ENCODE data around the gene BEST2.

BEST2 gene

DNA sequence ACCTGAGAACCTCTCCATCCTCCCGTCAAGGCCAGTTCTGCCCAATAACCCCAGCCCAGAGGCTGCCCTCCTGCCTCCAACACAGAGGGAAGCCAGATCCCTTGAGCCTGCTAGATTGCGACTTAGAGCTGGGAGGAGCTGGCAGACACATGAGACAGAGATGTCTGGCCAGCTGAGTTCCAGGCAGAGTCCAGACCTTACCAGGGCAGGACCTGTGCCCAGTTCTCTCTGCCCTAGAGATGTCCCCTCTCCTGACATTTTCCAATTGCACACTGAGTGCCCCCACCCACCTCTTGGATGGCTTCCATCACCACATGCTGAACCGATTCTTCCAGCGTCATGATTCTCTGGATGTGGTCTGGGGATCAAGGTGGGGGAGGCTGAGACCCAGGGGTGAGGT, 20.7 kb downstream of the BEST2 start:
- no peaks in the 10 kb centered on the region for H3K36me3 Mint-ChIP-seq (ENCODE audit: low read depth)
- peaks cover 5% of the 10 kb centered on the region for H3K4me1 Mint-ChIP-seq (ENCODE audit: low read depth)
- H3K4me3 Mint-ChIP-seq, result no peak overlapping the region
- no peaks in the 10 kb centered on the region for H3K27me3 Mint-ChIP-seq (ENCODE audit: low read depth)
- no peaks in the 10 kb centered on the region for H3K9me3 Mint-ChIP-seq
- H3K27ac Mint-ChIP-seq, result no peak overlapping the region

DNA sequence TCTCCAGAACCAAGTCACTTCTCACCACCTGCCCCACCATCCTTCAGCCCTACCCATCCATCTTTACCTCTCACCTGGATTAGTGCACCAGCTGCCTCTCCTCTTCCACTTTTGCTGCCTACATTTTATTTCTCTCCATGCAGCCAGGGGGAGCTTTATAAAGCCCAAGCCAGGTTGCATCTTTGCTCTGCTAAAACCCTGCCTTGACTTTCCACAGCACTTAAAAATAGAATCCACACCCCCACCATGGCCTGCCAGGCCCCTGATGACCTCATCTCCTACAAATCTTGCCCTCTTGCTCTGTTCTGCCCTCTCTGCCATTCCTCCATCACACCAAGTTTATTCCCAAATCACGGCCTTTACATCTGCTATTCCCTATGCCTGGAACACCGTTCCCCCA, 22.0 kb downstream of the BEST2 start:
- H3K9me3 Mint-ChIP-seq, result no peaks in the 10 kb centered on the region
- H3K36me3 Mint-ChIP-seq (ENCODE audit: low read depth), result no peaks in the 10 kb centered on the region
- no peak overlapping the region for H3K4me3 Mint-ChIP-seq
- no peaks in the 10 kb centered on the region for H3K27me3 Mint-ChIP-seq (ENCODE audit: low read depth)
- H3K27ac Mint-ChIP-seq, result no peak overlapping the region
- H3K4me1 Mint-ChIP-seq (ENCODE audit: low read depth), result peaks cover 11% of the 10 kb centered on the region

DNA sequence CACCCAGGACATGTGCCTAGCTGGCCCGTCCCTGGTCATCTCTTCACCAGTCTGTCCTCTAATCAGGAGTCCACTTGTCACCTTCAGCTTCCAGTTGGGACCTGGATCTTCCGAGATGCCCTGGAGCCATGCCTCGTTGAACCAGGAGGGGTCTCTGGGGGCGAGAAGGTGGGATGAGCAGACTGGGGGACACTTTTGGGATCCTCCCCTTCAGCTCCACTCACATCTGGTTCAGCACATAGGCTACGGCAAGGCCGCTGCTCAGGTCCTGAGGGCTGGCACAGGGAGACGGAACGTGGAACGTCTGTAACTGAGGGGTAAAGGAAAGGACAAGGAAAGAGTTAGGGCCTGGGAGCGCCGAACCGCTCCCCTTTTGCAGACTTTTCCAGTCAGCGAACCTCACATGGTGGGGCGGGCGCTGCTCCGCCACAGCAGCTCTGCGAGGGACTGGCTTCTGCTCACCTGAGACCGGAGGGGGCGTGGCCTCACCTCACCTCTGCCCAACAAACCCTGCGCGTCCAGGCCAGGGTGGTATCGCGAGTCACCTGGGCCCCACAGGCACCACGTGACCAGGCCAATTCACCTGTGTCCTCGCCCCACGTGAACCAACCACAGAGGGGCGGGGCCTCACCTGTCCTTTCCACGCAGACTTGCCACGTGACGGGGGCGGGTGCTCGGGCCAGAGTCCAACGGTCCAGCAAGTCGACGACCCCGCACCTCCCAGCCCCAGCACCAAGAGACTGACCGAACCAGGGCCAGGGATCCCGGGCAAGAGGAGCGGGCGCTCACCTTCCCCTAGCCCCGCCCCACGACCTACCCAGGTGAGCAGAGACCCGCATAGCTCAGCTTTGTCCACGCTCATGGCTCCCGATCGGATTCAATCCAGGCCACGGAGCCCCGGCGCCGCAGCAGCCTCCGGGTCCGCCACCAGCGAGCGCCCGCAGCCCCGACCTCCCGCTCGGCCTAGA, 23.3 kb downstream of the BEST2 start, which contains the start of gene HOOK2:
Gene HOOK2, minus strand, starts transcription at position 965 of the 968 bp plus-strand sequence. Its CDS starts 103 bp downstream, at position 862.
- peak within 1 kb of the TSS; percentile 72 for H3K4me3 Mint-ChIP-seq
- H3K4me1 Mint-ChIP-seq (ENCODE audit: low read depth), result peaks cover 19% of the 10 kb centered on the region
- peak within 1 kb of the TSS; percentile 82 for H3K27ac Mint-ChIP-seq
- no peaks in the 10 kb centered on the region for H3K9me3 Mint-ChIP-seq
- H3K27me3 Mint-ChIP-seq (ENCODE audit: low read depth), result no peaks in the 10 kb centered on the region
- H3K36me3 Mint-ChIP-seq (ENCODE audit: low read depth), result no peaks in the 10 kb centered on the region

DNA sequence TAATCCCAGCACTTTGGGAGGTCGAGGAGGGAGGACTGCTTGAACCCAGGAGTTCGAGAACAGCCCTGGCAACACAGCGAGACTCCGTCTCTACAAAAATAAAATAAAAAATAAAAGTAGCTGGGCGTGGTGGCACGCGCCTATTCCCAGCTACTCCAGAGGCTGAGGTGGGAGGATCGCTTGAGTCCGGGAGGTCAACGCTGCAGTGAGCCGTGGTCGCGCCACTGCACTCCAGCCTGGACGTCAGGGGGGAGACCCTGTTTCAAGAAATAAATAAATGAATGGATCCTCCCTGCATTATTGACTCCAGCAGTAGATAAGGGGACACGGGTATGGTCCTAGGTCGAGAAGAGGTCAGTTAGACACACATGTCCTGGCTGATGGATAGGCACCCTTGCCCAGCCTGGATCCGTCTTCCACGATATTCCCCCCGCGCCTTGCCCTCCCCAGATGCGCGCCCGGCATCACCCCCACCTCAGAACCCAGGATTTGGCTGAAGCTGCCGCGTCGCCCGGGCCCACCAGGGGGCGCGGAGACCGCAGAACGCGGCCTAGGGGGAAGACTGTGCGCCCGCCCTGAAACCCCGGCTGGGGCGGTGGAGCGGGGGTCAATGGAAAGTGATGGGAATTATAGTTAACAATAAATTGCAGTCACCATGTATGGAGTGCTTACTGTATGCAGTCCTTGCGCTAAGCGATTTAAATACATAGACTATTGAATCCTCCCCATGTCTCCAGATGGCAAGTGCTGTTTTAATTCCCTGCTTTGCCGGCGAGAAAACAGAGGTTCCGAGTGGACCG, 25.8 kb downstream of the BEST2 start:
- H3K9me3 Mint-ChIP-seq, result no peaks in the 10 kb centered on the region
- H3K4me3 Mint-ChIP-seq, result peak overlapping the region; percentile 82
- H3K36me3 Mint-ChIP-seq (ENCODE audit: low read depth), result no peaks in the 10 kb centered on the region
- no peaks in the 10 kb centered on the region for H3K27me3 Mint-ChIP-seq (ENCODE audit: low read depth)
- H3K4me1 Mint-ChIP-seq (ENCODE audit: low read depth), result peaks cover 28% of the 10 kb centered on the region
- peak overlapping the region; percentile 88 for H3K27ac Mint-ChIP-seq

DNA sequence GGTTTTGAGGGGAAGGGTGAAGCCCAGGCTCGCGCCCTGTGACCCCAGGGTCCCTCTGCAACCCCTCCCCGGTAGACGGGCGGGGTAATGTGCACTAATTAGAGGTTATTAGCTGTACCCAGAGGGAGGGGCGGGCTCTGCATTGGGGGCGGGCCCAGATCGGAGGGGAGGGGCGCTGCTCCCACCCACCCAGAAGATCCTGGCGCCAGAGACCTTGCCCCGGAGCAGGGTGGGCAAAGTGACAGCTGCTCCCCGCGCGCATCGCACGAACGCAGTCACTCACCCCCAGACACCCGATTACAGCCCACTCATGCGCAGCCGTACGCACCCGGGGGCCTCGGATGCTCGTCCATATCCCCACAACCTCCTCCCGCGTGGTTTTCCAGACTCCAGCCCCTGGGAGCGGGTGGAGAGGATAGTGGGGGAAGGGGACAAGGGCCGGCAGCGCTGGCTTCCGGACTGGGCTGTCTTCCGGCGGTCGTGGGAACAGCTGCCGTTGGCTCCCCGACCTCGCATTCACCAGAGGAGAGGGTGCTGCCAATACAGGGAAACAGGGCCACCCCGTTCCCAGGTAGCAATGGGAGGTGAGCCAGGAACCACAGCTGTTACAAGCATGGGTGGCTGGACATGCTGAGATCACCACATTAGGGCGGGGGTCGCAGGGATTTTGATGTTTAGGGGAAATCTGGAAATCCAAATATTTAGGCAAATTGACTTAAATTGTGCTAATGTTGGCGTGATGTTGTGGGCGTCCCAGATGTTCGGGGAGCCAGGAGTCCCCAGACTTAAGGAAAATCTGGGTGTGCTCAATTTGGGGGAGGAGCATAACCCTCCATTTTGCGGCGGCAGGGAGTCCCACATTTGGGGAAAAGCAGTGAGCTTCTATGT, 26.7 kb downstream of the BEST2 start:
- peak overlapping the region; percentile 82 for H3K4me3 Mint-ChIP-seq
- no peaks in the 10 kb centered on the region for H3K27me3 Mint-ChIP-seq (ENCODE audit: low read depth)
- no peaks in the 10 kb centered on the region for H3K36me3 Mint-ChIP-seq (ENCODE audit: low read depth)
- H3K4me1 Mint-ChIP-seq (ENCODE audit: low read depth), result peaks cover 28% of the 10 kb centered on the region
- H3K9me3 Mint-ChIP-seq, result no peaks in the 10 kb centered on the region
- H3K27ac Mint-ChIP-seq, result peak overlapping the region; percentile 88

DNA sequence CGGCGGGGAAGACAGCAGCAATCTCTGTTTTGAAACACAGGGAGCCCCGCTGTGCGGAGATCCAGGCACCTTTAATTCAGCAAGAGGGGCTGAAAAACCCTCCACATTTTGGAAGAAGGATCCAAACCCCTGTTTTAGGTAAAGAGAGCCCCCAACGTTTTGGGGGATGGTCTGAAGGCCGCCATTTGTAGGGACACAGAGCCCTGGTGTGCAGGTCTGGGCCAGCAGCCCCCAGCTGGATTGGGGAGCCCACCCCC, 27.2 kb downstream of the BEST2 start:
- Mint-ChIP-seq H3K9me3 (no peaks in the 10 kb centered on the region), H3K27ac (peak overlapping the region; percentile 88), H3K4me1 (ENCODE audit: low read depth) (peaks cover 30% of the 10 kb centered on the region), H3K27me3 (ENCODE audit: low read depth) (no peaks in the 10 kb centered on the region), H3K4me3 (peak overlapping the region; percentile 82), H3K36me3 (ENCODE audit: low read depth) (no peaks in the 10 kb centered on the region)

DNA sequence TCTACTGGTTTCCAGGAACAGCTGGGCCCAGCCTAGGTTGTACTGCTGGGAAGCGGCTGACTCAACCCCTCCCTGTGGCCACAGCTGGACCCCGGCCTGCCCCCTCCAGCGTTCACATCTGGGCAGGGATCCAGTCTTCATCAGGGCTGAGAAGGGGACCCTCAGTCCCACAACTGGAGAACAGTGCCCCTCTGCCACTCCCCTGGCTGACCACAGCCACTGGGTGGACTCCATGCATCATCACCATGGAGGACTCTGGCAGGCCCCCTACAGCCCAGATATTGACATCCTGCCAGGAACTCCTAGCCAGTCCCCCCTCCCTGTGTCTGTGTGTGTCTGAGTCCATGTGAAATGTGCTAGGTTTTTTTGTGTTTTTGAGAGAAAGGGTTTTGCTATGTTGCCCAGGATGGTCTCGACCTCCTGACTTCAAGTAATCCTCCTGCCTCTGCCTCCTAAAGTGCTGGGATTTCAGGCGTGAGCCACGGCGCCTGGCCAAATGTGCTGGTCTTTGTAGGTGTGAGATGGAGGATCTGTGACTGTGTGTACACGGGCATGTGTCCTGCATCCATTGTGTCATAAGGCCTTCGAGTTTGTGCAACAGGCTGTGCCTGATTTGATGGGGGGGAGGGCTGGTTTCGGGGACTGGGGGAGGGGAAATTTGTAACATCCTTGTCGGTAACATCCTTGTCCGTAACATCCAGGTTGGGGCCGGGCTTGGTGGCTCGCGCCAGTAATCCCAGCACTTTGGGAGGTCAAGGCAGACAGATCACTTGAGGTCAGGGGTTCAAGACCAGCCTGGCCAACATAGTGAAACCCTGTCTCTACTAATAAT, 27.8 kb downstream of the BEST2 start:
- peak overlapping the region; percentile 78 for H3K27ac Mint-ChIP-seq
- H3K27me3 Mint-ChIP-seq (ENCODE audit: low read depth), result no peaks in the 10 kb centered on the region
- H3K4me1 Mint-ChIP-seq (ENCODE audit: low read depth), result peaks cover 30% of the 10 kb centered on the region
- H3K9me3 Mint-ChIP-seq, result no peaks in the 10 kb centered on the region
- peak overlapping the region; percentile 68 for H3K4me3 Mint-ChIP-seq
- no peaks in the 10 kb centered on the region for H3K36me3 Mint-ChIP-seq (ENCODE audit: low read depth)

DNA sequence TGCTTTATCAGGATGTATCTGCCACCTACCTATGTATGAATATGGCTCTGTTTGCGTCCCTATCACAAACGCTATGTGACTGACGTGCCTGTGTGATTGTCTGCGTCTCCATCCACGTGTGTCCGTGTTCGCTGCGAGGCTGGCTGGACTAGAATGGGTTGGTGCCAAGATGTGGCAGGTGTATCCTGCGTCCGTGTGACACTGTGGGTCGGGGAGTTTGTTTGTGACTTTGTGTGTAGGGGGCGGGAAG, 30.5 kb downstream of the BEST2 start:
- Mint-ChIP-seq H3K27ac (peak overlapping the region; percentile 99), H3K4me1 (ENCODE audit: low read depth) (peaks cover 29% of the 10 kb centered on the region), H3K9me3 (no peaks in the 10 kb centered on the region), H3K4me3 (peak overlapping the region; percentile 95), H3K27me3 (ENCODE audit: low read depth) (no peaks in the 10 kb centered on the region), H3K36me3 (ENCODE audit: low read depth) (no peaks in the 10 kb centered on the region)

DNA sequence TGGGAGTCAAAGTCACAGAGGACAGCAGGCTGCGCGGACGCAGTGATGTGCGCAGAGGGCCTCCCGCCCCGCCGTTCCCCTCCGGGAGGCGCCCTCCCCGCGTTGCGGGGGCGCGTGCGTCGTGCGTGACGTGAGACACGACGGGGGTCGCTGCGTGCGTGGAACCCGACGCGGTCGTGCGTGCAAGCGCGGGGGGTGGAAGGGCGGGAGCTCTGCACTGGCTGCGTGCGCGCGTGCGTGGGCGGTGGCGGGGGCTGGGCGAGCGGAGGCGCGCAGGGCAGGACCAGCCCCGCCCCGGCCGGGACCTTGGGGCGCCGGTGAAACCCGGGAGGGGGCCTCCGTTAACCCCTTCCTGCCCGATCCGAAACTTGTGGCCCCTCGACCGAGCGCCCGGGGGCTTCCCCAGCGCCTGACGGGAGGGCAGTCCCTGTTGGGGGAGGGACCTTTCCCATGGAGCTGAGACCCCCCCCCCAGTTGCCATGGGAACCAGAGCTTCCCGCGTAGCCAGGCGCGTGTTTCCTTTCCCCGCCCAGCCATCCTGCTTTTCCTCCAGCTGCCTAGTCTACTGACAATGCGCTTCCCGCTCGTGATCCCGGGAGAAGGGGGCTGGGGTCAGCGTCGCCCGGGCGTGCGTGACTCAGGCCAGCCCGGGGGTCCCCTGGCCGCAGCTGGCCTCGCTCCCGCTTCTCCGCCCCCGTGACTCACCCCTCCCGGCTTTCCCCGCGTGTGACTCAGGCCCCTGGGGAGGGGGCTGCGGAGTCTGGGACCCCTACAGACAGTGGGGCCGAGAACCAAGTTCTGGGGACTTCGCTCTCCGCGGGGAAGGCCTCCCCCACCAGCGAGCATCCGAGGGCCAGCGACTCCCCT, 31.1 kb downstream of the BEST2 start:
- H3K4me3 Mint-ChIP-seq, result peak overlapping the region; percentile 95
- no peaks in the 10 kb centered on the region for H3K27me3 Mint-ChIP-seq (ENCODE audit: low read depth)
- no peaks in the 10 kb centered on the region for H3K9me3 Mint-ChIP-seq
- H3K36me3 Mint-ChIP-seq (ENCODE audit: low read depth), result no peaks in the 10 kb centered on the region
- peaks cover 24% of the 10 kb centered on the region for H3K4me1 Mint-ChIP-seq (ENCODE audit: low read depth)
- peak overlapping the region; percentile 99 for H3K27ac Mint-ChIP-seq

DNA sequence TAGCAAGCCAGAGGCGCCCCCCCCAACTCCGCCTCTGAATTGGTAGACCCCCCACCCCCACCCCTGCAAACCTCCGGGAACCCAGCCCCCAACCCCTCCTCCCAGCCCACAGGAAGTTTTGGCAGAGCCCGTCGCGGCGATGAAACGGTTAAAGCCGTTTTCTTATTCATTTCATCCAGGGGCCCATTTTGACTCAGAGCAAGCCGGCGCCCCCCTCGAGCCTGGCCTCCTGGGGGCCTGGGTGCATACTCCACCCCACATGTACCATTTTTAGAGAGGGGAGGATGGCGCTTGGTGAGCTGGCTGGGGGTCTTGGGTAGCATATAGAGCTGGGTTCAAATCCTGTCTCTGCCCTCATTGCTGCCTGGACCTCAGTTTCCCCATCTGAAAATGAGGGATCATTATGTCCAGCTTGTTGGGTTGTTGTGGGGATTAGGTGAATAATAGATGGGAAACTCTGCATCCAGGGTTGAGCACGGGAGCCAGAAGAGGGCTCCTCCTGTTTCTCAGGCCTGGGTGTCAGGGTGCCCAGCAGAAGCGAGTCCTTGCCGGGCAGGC, 31.8 kb downstream of the BEST2 start:
- Mint-ChIP-seq H3K36me3 (ENCODE audit: low read depth) (no peaks in the 10 kb centered on the region), H3K27ac (peak overlapping the region; percentile 86), H3K4me3 (peak overlapping the region; percentile 57), H3K27me3 (ENCODE audit: low read depth) (no peaks in the 10 kb centered on the region), H3K9me3 (no peaks in the 10 kb centered on the region), H3K4me1 (ENCODE audit: low read depth) (peaks cover 23% of the 10 kb centered on the region)

DNA sequence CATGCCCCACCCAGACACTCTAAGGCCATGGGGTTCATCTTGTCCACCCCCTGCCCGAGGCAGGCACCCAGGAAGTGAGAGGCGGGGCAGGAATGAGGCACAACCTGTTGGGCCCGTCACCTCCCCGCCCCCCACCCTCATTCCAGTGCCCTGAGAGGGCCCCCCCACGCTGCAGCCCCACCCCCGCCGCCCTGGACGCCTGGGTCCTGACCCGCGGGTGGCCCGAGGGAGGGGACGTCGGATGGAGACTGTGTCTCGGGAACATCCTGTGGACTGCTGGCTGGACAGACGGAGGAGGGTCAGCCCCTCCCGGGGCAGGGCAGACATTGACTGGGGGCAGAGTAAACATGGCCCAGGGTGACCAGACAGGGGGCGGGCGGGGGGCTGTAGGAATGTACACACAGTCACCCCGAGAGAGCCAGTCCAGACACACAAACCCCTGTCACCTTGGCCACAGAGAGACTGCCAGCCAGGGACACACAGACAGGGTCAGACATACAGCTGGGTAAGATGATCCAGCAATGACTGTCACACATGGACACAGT, 32.3 kb downstream of the BEST2 start:
- Mint-ChIP-seq H3K27ac (peak overlapping the region; percentile 86), H3K36me3 (ENCODE audit: low read depth) (no peaks in the 10 kb centered on the region), H3K9me3 (no peaks in the 10 kb centered on the region)

DNA sequence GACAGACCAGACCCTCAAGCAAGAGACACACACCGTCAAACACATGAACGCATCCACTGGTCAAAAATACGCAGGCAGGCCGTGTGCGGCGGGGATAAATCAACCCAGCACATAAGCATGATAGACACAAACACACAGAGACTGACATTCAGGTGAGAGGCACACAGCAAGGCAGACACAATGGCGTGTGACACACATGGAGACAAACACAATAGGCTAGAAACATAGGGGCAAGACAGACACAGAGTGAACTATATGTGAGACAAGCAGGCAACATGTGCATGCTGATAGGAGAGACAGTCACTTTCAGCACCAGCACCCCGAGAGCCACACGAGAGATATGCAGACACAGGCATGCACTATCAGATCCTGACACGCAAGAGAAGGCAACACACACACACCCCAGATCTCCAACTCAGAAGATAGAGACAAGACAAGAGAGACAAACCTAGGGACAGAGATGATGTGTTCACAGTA, 32.8 kb downstream of the BEST2 start:
- peaks cover 22% of the 10 kb centered on the region for H3K4me1 Mint-ChIP-seq (ENCODE audit: low read depth)
- no peaks in the 10 kb centered on the region for H3K27me3 Mint-ChIP-seq (ENCODE audit: low read depth)

More for the DNA sequence above, 32.3 kb downstream of the BEST2 start:
- H3K27me3 Mint-ChIP-seq (ENCODE audit: low read depth), result no peaks in the 10 kb centered on the region
- peaks cover 21% of the 10 kb centered on the region for H3K4me1 Mint-ChIP-seq (ENCODE audit: low read depth)
- H3K4me3 Mint-ChIP-seq, result peak overlapping the region; percentile 57

More for the DNA sequence above, 32.8 kb downstream of the BEST2 start:
- no peak overlapping the region for H3K27ac Mint-ChIP-seq
- no peaks in the 10 kb centered on the region for H3K9me3 Mint-ChIP-seq
- H3K4me3 Mint-ChIP-seq, result no peak overlapping the region
- no peaks in the 10 kb centered on the region for H3K36me3 Mint-ChIP-seq (ENCODE audit: low read depth)

Data from T-helper 1 cell treated with Interleukin-12 subunit alpha and Interleukin-12 subunit beta and Interleukin-4 antibody, amounts not matched to agents 30 μg/mL and 1 μg/mL, for 36 hours (primary cell).